MM.1S (cell line): ENCODE measurements around the gene HOXA2.

Experiments
- CTCF ChIP-seq: fragments of 300-600 bp; sonication (generic); IDR thresholded peaks from 2 replicates; pipeline ENCODE4 v1.5.1; 2016; ENCODE audit warnings: antibody characterized with exemption, low read length, mixed read lengths
- EZH2 ChIP-seq: fragments of 300-600 bp; sonication (generic); optimal IDR thresholded peaks from 2 replicates; pipeline ENCODE3; 2017; ENCODE audit warnings: low read depth, mild to moderate bottlenecking, antibody characterized with exemption, low read length, mixed read lengths
- EZH2phosphoT487 ChIP-seq: fragments of 300-600 bp; sonication (generic); IDR thresholded peaks from 2 replicates; pipeline ENCODE4 v1.6.1; 2018; ENCODE audit warnings: antibody characterized with exemption, low read length

GRCh38 chr7:27115221-27116026 lies 12.9 kb upstream of the HOXA2 start:
- TF ChIP-seq CTCF (no peak), EZH2 (no peak), EZH2phosphoT487 (no peak)
